Right ventricle myocardium superior (tissue), 1 donor: ENCODE results near the gene AGTR2. TPM values are rescaled to one million over a fixed set of nuclear protein-coding genes. Genes with fewer than 3 reads are reported as not detected.
"Not testable (repeated sequence)": the region's sequence is repeated elsewhere in the genome, so short reads cannot be mapped to it uniquely, and the experiment has no call there.

Source experiments
- ATAC-seq: fragments of 200-7000 bp; cut with Tn5 transposase; one replicate; pipeline ENCODE4 v1.9.1; 2020; ENCODE audit warnings: mild to moderate bottlenecking; ENCODE audit not compliant: poor library complexity
- DNase-seq: peaks from one replicate; pipeline ENCODE4 v3.0.0-alpha.2; 2020
- intact Hi-C: fragments of 100-400 bp; cut with DNase I; formaldehyde crosslinking; loops from one replicate; pipeline ENCODE4 v1.11.2; 2022
- long read RNA-seq: library from polyadenylated mRNA; unstranded; transcript quantifications from one replicate; pipeline ENCODE4 v2.0.0, GENCODE V29; 2021
- total RNA-seq: library from RNA; stranded (reverse); fragmentation: NEBNext Ultra II Directional; extraction: Animal tissue kit (Norgen Biotek cat#: 25700); gene quantifications from one replicate; pipeline ENCODE4 v1.2.1, GENCODE V29; 2021
- donor health status: DM: no; HTN: yes; CAD: no; lungs with severe emphysema.

The AGTR2 gene
- total RNA-seq: 0.13 TPM
- long read RNA-seq, partial matches to known transcripts: 1 of 1 reads
- long read RNA-seq, other reads (novel, unspliced or antisense): 0 of 1 reads

GRCh38 chrX:116170511-116170910 lies at the start of gene AGTR2:
AGTR2 (plus strand) TSS chrX:116170744; CDS start chrX:116172281, 1,537 bp downstream.
- no peak for ATAC-seq
- no peak for DNase-seq

GRCh38 chrX:116135277-116135676 lies 35.3 kb upstream of the AGTR2 start:
- DNase-seq (no peak), ATAC-seq (no peak)
- intact Hi-C loops: no loop called here

More at GRCh38 chrX:116170511-116170910, at the start of gene AGTR2:
- intact Hi-C loops: no loop called here

GRCh38 chrX:116141270-116141669 lies 29.3 kb upstream of the AGTR2 start:
- DNase-seq, ATAC-seq, intact Hi-C loops: not testable (repeated sequence)

GRCh38 chrX:116142976-116143375 lies 27.6 kb upstream of the AGTR2 start:
- DNase-seq (no peak), ATAC-seq (no peak)
- intact Hi-C loops: no loop called here

- intact Hi-C loops: no loop called here
- ATAC-seq (no peak), DNase-seq (no peak)
These were observed 2.4 kb downstream of the AGTR2 start for GRCh38 chrX:116172976-116173375.

GRCh38 chrX:116181300-116181699 lies 10.8 kb downstream of the AGTR2 start:
- DNase-seq (no peak), ATAC-seq (no peak)
- intact Hi-C loops: no loop called here

GRCh38 chrX:116185163-116185562 lies 14.6 kb downstream of the AGTR2 start:
- intact Hi-C loops: no loop called here

GRCh38 chrX:116194649-116195048 lies 24.1 kb downstream of the AGTR2 start:
- no peak for DNase-seq
- no peak for ATAC-seq
- intact Hi-C loops: no loop called here

More at GRCh38 chrX:116185163-116185562, 14.6 kb downstream of the AGTR2 start:
- DNase-seq (no peak), ATAC-seq (no peak)

GRCh38 chrX:116198235-116198634 lies 27.7 kb downstream of the AGTR2 start:
- intact Hi-C loops: no loop called here
- DNase-seq: no peak

GRCh38 chrX:116198810-116199209 lies 28.3 kb downstream of the AGTR2 start:
- ATAC-seq (no peak), DNase-seq (no peak)
- intact Hi-C loops: no loop called here

More at GRCh38 chrX:116198235-116198634, 27.7 kb downstream of the AGTR2 start:
- no peak for ATAC-seq

- intact Hi-C loops: no loop called here
- ATAC-seq (no peak), DNase-seq (no peak)
These were observed 34.4 kb downstream of the AGTR2 start for GRCh38 chrX:116204932-116205331.

- ATAC-seq (no peak), DNase-seq (no peak)
- intact Hi-C loops: no loop called here
These were observed 42.7 kb downstream of the AGTR2 start for GRCh38 chrX:116213262-116213661.

GRCh38 chrX:116217080-116217479 lies 46.5 kb downstream of the AGTR2 start:
- intact Hi-C loops, ATAC-seq, DNase-seq: not testable (repeated sequence)
